Neural progenitor cell (in vitro differentiated cells): ENCODE measurements around the gene RYR1.

Experiments used
- EZH2 ChIP-seq: fragments of 200-600 bp; sonication (generic); IDR thresholded peaks from 2 replicates; pipeline ENCODE4 v1.6.1; 2017; ENCODE audit warnings: antibody characterized with exemption, mild to moderate bottlenecking, moderate library complexity
- EZH2phosphoT487 ChIP-seq: fragments of 200-600 bp; sonication (generic); IDR thresholded peaks from 2 replicates; pipeline ENCODE4 v1.6.1; 2017; ENCODE audit warnings: antibody characterized with exemption
- TF ChIP-seq, protein P1 (sequence below): fragments of 200-600 bp; sonication (generic); IDR thresholded peaks from 2 replicates; pipeline ENCODE4 v1.5.1; 2017; ENCODE audit warnings: antibody characterized with exemption, mild to moderate bottlenecking

DNA sequence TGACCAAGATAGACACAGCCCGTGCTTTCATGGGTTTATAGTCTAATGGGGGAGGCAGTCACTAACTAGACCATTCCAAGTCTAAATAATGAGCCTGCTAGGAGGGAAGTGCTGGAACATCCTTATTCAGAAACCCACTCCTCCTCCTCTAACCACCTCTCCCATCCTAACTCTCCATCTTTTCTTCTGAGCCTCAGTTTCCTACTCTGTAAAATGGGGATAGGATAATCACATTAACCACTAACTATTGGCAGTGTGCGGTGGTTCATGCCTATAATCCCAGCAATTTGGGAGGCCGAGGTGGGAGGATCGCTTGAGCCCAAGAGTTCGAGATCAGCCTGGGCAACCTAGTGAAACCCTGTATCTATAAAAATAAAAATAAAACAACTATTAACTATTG lies 115.6 kb downstream of the RYR1 start:
- TF ChIP-seq, protein P1, sequence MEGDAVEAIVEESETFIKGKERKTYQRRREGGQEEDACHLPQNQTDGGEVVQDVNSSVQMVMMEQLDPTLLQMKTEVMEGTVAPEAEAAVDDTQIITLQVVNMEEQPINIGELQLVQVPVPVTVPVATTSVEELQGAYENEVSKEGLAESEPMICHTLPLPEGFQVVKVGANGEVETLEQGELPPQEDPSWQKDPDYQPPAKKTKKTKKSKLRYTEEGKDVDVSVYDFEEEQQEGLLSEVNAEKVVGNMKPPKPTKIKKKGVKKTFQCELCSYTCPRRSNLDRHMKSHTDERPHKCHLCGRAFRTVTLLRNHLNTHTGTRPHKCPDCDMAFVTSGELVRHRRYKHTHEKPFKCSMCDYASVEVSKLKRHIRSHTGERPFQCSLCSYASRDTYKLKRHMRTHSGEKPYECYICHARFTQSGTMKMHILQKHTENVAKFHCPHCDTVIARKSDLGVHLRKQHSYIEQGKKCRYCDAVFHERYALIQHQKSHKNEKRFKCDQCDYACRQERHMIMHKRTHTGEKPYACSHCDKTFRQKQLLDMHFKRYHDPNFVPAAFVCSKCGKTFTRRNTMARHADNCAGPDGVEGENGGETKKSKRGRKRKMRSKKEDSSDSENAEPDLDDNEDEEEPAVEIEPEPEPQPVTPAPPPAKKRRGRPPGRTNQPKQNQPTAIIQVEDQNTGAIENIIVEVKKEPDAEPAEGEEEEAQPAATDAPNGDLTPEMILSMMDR, result no peak
- TF ChIP-seq EZH2 (no peak), EZH2phosphoT487 (no peak)
